HG02885 (cell line): ENCODE data around the gene GCNT1.
A peak's percentile ranks its signal among the peaks of the same experiment; 100 is the strongest.
"Not testable (repeated sequence)": the region's sequence is repeated elsewhere in the genome, so short reads cannot be mapped to it uniquely, and the experiment has no call there.

Experiments
- ATAC-seq: cut with Tn5 transposase; IDR thresholded peaks from one replicate; pipeline ENCODE4 v1.9.1; 2021; ENCODE audit warnings: mild to moderate bottlenecking; ENCODE audit not compliant: unreplicated experiment, poor library complexity

The GCNT1 gene

DNA sequence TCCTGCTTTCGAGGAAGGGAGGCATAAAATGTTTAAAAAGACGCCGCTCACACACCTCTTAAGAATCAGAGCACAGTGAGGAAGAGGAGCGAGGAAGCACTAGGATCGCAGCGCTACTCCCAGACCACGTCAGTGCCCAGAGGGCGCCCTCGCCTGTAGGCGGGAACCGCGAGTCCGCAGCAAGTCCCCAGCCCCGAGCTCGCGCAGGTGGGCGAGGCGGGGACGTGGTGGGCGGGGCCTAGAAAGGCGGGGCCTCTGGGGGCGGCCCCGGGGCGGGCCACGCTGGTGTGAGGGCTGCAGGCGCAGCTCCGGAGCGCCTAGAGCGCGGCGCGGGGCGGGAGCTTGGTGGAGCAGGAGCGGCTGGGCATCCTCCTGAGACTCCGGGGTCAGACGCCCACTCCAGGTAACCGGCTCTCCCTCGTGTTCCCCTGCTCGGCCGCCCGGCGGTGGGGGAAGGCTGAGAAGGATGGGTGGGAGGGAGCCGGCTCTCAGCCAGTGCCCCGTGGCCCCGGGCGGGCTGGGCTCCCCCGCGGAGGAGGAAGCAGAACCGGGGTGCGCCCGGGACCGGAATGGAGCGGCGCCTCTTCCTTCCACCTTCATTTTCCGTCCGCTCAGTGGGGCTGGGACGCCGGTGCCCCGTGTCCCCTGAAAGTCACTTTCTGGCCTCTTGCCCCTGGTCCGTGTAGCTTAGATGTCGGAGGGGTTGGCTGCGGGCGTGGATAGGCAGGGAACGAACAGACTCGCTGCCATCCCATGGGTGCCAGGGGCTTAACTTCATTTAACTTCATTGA is at the start of gene GCNT1:
TSS of gene GCNT1 (plus strand) at position 280 of the 791 bp plus-strand sequence. CDS start 43,200 bp downstream, outside the sequence.
- peak; percentile 87 for ATAC-seq

DNA sequence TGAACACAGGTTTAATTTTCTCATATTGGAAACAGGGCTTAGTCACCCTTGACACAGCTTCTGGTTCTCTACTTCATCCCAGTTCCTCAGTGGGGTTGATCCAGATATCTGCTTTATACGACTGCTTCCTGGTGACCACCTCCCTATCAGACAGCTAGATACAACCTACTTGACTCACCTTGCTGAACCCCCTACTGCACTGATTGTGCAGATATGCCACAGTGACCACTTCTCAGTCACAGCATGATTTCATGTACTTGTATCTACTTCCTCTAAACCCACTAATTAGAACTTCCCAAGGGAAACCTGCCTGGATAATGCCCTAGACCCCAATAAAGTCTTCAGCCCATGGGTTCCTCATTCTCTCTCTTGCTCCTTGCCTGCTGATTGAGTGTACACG is 46.3 kb upstream of the GCNT1 start:
- ATAC-seq, result no peak

DNA sequence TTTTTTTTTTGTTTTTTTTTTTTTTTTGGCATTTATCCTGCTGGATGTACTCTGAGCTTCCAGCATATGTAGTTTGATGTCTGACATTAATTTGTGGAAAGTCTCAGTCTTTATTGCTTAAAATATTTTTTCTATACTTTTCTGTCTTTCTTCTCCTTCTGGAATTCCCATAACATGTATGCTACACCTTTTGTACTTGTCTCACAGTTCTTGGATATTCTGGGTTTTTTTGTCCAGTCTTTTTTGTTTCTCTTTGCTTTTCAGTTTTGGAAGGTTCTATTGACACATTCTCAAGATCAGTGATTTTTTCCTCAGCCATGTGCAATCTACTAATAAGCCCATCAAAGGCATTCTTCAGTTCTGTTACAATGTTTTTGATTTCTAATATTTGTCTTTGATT is 45.3 kb upstream of the GCNT1 start:
- no peak for ATAC-seq

DNA sequence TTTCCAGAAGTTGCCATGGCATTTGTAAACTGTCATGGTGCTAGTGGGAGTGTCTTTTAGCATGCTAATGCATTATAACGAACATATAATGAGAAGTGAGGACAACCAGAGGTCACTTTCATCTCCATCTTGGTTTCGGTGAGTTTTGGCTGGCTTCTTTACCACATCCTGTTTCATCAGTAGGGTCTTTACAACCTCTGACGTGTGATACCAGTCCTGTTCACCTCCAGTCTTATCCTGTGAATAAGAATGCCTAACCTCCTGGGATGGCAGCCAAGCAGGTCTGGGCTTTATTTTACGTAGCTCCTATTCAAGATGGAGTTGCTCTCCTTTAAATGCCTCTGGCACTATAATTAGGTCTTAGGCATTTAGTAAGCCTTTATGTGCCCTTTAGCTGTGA is 44.3 kb upstream of the GCNT1 start:
- peak; percentile 82 for ATAC-seq

DNA sequence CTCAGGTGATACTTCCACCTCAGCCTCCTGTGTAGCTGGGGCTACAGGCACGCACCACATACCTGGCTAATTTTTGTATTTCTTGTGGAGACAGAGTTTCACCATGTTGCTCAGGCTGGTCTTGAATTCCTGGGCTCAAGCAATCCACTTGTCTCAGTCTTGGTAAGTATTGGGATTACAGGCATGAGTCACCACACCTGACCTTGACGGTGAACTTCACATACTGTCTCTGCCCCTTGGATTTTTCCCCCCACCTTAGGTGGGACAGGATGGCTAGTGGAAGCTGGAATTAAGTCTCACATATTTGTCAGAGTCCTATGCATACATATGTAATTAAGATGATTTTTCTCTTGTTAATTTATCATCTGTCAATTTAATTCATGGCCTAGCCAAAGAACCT is 43.8 kb upstream of the GCNT1 start:
- no peak for ATAC-seq

DNA sequence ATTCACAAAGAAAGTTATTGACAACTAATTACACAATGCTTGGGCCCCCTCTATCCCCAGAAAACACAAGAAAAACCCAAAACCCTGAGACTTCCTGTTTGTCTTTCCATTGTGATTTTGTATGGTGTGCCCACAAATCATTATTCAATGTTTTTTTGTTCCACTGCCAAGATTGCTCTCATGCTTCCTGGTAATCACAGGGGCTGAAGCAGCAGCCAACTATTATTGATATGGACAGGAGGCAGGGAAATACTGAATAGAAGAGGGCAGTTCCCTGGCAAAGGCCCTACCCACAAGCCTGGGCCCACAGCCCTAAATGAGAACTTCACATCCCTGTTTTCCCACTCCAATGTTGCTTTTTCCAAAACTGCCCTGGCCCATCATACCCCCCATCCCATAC is 43.3 kb upstream of the GCNT1 start:
- no peak for ATAC-seq

DNA sequence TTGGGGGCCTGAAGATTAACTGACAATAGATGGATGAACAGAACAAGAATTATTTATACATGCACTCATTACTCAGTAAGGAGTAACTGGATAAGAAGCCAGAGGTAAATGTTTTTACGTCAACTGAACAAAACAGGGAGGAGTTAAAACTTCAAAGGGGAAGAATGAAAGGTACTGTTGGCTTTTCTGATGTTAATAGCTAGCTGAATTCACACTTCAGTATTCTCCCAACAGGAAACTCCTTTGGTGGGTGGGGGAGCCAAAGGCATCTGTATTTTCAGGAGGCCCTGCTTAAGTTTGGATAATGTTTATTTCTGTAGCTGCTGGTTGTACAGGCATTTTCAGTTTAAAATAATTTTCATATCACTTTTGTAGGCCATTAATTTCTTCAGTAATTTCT is 41.6 kb upstream of the GCNT1 start:
- ATAC-seq, result no peak

DNA sequence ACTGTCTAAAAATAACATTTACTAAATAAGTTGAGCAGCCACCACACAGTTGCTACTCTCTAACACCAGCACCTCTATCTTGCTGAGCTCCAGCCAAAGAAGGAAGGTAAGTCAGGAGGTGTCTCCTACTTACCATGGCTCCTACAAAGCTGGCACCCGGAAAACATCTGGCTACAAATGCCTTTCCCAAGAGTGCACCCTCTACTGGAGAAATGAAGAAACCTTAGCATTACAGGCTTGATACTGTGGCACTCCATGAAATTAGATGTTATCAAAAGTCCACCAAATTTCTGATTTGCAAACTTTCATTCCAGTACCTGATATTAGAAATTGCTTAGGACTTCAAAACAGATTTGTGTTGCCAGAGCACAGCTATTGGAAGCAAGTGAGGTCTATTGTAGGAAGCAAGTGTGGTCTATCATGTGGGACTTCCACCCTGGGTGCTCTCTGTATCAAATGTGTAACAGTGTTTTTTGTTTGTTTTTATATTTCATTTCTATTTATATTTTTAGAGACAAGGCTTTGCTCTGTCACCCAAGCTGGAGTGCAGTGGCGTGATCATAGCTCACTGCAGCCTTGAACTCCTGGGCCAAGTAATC is 39.1 kb upstream of the GCNT1 start:
- ATAC-seq, result peak; percentile 68

DNA sequence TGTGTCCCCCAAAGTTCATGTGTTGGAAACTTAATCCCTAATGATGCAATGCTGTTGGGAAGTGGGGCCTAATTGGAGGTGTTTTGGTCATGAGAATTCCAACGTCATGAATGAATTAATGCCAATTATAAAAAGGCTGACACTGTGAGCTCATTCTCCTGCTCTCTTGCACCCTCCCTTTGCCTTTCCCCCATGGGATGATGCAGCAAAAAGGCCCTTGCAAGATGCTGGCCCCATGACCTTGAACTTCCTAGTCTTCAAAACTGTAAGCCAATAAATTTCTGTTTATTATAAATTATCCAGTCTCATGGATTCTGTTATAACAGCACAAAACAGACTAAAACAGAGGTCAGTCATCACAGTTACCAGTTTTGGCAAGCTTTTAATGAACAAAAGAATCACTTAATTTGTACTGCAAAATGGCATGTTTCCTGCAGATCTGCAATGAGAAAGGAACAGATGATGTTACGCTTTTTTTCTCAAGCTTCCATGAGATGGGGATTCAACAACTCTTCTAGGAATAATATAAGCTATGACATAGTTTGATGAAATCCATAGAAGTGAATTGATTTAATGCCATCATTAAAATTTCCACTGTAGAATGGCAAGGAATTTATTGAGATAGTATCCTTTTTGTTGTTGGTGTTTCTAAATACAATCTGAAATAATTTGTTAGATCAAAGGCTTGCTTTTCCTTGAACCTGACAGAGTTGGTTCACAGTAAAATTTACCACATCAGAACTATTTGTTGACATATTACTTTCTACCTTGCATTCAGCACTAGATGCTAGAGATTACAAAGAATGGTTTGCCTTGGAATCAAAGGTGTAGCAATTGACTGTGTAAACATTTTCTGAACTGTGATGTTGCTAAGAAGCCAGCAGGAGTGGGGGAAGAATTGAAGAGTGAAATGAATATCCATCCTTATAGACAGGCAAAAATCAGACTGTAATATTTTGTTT is 35.5 kb upstream of the GCNT1 start:
- no peak for ATAC-seq

DNA sequence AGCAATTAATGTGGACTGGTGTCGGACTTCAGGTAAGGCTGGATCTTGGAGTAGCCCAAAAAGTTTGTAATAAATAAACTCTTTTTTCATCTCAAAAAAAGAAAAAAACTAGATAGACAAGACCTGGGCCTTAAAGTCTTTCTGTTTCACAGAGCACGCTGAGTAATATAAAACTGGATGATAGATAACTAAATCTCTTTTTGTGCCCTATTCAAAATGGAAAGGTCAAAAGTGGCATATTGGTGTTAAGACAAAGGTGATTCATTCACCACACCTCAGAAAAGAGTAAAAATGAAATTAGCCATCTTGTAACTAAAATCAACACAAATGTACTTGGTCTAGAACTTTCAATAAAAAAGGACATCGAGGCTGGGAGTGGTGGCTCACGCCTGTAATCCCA is 34.5 kb upstream of the GCNT1 start:
- no peak for ATAC-seq

DNA sequence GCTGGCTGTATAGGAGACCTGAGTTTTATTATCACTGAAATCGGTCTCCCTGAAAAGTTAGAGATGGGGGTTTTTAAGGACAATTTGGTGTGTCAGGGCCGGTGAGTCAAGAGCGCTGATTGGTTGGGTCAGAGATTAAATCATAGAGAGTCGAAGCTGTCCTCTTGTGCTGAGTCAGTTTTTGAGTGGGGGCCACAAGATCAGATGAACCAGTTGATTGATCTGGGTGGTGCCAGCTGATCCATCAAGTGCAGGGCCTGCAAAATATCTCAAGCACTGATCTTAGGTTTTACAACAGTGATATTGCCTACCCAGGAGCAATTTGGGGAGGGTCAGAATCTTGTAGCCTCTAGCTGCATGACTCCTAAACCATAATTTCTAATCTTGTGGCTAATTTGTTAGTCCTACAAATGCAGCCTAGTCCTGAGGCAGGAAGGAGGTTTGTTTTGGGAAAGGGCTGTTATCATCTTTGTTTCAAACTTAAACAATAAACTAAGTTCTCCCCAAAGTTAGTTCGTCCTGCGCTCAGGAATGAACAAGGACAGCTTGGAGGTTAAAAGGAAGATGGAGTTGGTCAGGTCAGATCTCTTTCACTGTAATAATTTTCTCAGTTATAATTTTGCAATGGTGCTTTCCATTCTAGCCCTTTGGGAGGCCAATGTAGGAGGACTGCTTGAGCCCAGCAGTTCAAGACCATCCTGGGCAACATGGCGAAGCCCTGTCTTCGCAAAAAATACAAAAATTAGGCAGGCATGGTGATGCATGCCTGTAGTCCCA is 33.1 kb upstream of the GCNT1 start:
- ATAC-seq, result no peak

DNA sequence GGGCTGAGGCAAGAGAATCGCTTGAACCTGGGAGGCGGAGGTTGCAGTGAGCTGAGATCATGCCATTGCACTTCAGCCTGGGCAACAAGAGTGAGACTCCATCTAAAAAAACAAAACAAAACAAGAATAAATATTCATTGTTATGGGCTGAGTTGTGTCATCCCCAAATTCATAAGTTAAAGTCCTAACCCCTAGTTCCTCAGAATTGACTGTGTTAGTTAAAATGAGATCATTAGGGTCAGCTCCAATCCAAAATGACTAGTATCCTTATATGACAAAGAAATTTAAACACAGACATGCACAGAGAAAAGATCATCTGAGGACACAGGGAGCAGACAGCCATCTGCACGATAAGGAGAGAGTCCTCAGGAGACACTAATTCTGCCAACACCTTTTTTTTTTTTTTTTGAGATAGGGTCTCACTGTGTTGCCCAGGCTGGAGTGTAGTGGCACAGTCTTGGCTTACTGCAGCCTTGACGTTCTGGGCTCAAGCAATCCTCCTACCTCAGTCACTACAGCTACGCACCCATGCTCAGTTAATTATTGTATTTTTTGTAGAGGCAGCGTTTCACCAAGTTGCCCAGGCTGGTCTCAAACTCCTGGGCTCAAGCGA is 32.1 kb upstream of the GCNT1 start:
- no peak for ATAC-seq

DNA sequence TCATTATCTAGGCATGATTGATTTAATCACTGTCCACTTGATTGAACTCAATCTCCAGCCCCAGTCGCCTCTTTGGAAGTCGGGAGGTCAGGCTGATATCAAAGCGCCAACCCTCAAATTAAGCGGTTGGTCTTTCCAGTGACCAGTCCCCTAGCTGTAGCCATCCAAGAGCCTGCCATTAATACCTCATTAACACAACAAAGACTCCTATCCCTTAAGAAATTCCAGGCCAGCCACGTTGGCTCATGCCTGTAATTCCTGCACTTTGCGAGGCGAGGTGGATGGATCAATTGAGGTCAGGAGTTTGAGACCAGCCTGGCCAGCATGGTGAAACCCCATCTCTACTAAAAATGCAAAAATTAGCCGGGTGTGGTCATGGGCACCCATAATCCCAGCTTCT is 27.4 kb upstream of the GCNT1 start:
- ATAC-seq, result no peak

DNA sequence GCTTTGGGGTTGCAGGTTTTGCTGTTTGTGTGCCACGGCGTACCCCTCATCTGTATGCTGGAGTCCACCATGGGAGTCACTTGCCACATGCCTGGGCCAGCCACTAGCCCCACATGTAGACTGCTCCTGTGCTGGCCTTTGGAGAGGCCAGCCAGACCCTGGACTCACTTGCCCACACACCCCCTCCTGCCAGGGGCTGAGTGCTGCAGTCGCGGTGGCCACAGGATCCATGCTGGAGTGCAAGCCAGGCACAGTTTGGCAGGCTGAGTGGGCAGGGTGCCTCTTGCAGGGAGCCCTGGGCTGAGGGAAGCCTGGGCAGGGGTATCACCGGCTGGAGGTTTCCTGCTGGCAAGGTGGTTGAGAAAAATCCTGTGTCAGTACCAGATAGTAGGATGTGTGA is 25.6 kb upstream of the GCNT1 start:
- no peak for ATAC-seq

DNA sequence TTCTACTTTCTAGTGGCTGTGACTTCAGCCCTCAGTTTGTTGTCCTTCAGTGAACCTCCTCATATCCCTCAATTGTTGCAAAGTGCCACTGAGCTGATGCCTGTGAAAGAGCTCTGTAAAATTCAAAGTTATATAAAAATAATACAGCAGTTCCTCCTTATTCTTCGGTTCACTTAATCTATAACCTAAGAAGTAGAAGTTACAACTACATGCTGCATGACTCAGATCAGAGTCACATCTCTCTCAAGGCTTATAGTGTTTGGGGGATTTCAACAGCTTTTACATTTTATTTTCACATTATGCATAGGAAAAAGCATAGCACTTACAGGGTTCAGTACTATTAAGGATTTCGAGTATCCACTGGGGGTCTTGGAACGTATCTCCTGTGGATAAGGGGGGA is 25.1 kb upstream of the GCNT1 start:
- ATAC-seq, result no peak

DNA sequence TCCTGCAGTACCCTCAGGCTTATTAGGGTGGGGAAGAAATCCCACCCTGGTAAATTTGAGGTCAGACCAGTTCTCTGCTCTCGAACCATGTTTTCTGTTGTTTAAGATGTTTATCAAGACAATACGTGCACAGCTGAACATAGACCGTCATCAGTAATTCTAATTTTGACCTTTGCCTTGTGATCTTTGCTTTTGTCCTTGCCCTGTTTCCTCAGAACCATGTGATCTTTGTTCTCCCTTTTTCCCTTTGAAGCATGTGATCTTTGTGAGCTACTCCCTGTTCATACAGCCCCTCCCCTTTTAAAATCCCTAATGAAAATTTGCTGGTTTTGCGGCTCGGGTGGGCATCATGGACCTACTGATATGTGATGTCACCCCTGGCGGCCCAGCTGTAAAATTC is 24.1 kb upstream of the GCNT1 start:
- ATAC-seq, result not testable (repeated sequence)

DNA sequence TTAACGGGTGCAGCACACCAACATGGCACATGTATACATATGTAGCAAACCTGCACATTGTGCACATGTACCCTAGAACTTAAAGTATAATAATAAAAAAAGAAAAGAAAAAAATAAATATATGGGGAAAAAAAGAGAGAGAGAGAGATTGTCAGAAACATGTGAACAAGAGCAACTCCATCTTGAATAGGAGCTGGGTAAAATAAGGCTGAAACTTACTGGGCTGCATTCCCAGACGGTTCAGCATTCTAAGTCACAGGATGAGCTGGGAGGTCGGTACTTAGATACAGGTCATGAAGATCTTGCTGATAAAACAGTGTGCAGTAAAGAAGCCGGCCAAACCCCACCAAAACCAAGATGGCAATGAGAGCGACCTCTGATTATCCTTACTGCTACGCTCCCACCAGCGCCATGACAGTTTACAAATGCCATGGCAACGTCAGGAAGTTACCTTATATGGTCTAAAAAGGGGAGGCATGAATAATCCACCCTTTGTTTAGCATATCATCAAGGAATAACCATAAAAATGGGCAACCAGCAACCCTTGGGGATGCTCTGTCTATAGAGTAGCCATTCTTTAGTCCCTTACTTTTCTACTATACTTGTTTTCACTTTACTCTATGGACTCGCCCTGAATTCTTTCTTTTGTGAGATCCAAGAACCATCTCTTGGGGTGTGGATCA is 21.8 kb upstream of the GCNT1 start:
- ATAC-seq, result not testable (repeated sequence)

DNA sequence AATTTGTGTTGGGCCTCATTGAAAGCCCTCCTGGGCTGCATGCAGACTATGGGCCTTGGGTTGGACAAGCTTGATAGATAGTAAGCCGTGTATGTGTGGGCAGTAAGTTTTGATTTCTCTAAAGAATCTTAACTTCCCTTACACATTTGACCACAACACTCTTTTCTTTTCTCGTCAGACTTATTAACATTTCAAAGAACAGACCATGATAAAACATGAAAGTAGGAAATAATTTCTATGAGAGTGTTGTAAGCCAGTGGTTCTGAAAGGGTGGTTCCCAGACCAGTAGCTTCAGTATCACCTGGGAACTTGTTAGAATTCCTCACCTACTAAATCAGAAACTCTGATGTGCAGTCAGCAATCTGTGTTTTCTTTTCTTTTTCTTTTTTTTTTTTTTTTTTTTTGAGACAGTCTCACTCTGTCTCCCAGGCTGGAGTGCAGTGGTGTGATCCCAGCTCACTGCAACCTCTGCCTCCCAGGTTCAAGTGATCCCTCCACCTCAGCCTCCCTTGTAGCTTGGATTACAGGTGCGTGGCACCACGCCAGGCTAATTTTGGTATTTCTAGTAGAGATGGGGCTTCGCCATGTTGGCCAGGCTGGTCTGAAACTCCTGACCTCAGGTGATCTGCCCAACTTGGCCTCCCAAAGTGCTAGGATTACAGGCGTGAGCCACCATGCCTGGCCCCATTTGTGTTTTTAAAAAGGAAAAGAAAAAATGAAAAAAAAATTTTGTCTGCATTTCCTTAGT is 20.0 kb upstream of the GCNT1 start:
- peak; percentile 83 for ATAC-seq
